ENCODE measurements around the gene MAN2A1.

GRCh38 chr5:109848130-109848529 lies 158.4 kb downstream of the MAN2A1 start:
- no peak for TF ChIP-seq POLR2AphosphoS5 (IDR thresholded peaks at IDR 0.05; ENCODE audit: low read depth, low read length)
- TF ChIP-seq CTCF (IDR thresholded peaks at IDR 0.05): no peak

Data from Panc1 (cell line).